Raji (cell line): Measurements from ENCODE around the gene COLEC12.

Experiments used
- POLR2A ChIP-seq: IDR thresholded peaks from 2 replicates; pipeline ENCODE4 v1.6.1; 2011; ENCODE audit warnings: low read depth, low read length, control low read depth; ENCODE audit not compliant: insufficient read depth

COLEC12 gene

GRCh38 chr18:272650-273049, 227.9 kb downstream of the COLEC12 start:
- no peak for TF ChIP-seq POLR2A

GRCh38 chr18:269480-270095, 230.9 kb downstream of the COLEC12 start:
- no peak for TF ChIP-seq POLR2A

GRCh38 chr18:267688-268552, 232.6 kb downstream of the COLEC12 start, which contains the start of gene THOC1:
Gene THOC1, minus strand, starts transcription at chr18:268047. Its CDS starts 28 bp downstream, at chr18:268019.
- peak; percentile 98 for TF ChIP-seq POLR2A

DNA sequence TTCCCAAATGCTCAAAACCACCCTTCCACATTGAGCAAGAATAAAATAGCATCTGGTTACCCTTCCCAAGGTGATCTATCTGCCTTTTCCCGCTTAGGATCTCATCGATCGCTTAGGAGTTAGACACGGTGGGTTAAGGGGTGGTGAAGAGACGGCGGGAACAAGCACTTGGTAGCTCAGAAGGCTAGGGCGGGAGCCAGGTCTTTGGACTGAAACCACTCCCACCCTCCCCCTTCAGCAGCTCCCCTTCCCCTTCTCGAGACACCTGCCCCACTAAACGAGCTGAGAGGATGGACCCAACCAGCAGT, 233.2 kb downstream of the COLEC12 start:
- no peak for TF ChIP-seq POLR2A
